ENCODE data around the gene RFX3. TPM values are rescaled to one million over a fixed set of nuclear protein-coding genes. Genes with fewer than 3 reads are reported as not detected.
"Not testable (repeated sequence)": the region's sequence is repeated elsewhere in the genome, so short reads cannot be mapped to it uniquely, and the experiment has no call there.

Gene RFX3
- total RNA-seq, 1 experiment from 2014 or later, result 5.7 TPM

DNA sequence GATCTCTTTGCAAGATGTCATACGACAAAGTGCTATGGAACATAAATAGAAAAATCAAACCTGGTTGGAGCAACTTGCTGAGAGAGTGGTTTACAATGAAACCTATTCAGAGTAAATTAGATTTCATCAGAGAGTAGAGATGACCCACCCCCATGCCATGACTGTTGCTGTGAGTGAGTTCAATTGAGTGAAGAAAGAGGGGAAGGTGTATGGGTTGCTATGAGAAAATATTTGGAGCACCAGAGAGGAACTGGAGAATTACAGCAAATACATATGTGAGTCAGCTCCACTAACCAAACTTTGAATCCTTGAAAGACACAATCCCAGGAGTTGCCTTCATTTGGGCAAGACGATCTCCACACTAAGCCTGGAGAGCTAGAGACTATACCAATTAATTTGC lies 217.2 kb downstream of the RFX3 start:
- no TSS peak for BruUV-seq (replicated peaks)

DNA sequence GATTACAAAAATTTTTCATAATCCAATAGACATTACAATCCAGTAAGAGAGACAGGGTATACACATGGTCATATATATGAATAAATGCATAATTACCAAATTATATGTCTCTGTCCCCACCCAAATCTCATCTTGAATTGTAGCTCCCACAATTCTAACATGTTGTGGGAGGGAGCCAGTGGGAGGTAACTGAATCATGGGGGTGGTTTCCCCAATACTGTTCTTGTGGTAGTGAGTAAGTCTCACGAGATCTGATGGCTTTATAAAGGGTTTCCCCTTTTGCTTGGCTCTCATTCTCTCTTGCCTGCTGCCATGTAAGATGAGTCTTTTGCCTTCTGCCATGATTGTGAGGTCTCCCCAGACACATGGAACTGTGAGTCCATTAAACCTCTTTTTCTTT lies 221.4 kb downstream of the RFX3 start:
- ATAC-seq; intact Hi-C loops (cut with micrococcal nuclease; ENCODE audit: unreplicated experiment); DNase-seq (ENCODE audit: low read depth, low spot score); in situ Hi-C loops (cut with HindIII; ENCODE audit: low pct_unique_long_range_greater_than_20kb, low sequenced_read_pairs); H3K36me3 ChIP-seq (ENCODE audit: control insufficient read depth, insufficient read depth, low read length); BruUV-seq (replicated peaks); H3K9me3 ChIP-seq (ENCODE audit: control insufficient read depth, insufficient read depth, low read depth, low read length); H3K27me3 ChIP-seq (ENCODE audit: control insufficient read depth, insufficient read depth, low read length); H3K4me3 ChIP-seq (ENCODE audit: low read depth in 2 of 2, low read length in 2 of 2); CTCF ChIA-PET; H3K4me1 ChIP-seq (ENCODE audit: control insufficient read depth, insufficient read depth, low read length); POLR2A ChIA-PET; H3K27ac ChIP-seq (ENCODE audit: low read length): not testable (repeated sequence)

More for the DNA sequence above, 217.2 kb downstream of the RFX3 start:
- CTCF ChIA-PET, result no interaction called here
- H3K36me3 ChIP-seq (ENCODE audit: control insufficient read depth, insufficient read depth, low read length), result no peaks in the 10 kb centered on the region
- H3K27me3 ChIP-seq (ENCODE audit: control insufficient read depth, insufficient read depth, low read length), result no peaks in the 10 kb centered on the region
- H3K4me3 ChIP-seq (ENCODE audit: low read depth in 2 of 2, low read length in 2 of 2), result no peak overlapping the region
- ATAC-seq (no peak), DNase-seq (ENCODE audit: low read depth, low spot score) (no peak)
- TF ChIP-seq POLR2AphosphoS5 (IDR thresholded peaks at IDR 0.05; ENCODE audit: low read depth, low read length) (no peak), TCF7L2 (IDR thresholded peaks at IDR 0.05; ENCODE audit: low read depth, low read length) (no peak), SIN3A (IDR thresholded peaks at IDR 0.05; ENCODE audit: borderline replicate concordance, insufficient read depth, low read depth, low read length) (no peak)
- TF ChIP-seq, protein P1, sequence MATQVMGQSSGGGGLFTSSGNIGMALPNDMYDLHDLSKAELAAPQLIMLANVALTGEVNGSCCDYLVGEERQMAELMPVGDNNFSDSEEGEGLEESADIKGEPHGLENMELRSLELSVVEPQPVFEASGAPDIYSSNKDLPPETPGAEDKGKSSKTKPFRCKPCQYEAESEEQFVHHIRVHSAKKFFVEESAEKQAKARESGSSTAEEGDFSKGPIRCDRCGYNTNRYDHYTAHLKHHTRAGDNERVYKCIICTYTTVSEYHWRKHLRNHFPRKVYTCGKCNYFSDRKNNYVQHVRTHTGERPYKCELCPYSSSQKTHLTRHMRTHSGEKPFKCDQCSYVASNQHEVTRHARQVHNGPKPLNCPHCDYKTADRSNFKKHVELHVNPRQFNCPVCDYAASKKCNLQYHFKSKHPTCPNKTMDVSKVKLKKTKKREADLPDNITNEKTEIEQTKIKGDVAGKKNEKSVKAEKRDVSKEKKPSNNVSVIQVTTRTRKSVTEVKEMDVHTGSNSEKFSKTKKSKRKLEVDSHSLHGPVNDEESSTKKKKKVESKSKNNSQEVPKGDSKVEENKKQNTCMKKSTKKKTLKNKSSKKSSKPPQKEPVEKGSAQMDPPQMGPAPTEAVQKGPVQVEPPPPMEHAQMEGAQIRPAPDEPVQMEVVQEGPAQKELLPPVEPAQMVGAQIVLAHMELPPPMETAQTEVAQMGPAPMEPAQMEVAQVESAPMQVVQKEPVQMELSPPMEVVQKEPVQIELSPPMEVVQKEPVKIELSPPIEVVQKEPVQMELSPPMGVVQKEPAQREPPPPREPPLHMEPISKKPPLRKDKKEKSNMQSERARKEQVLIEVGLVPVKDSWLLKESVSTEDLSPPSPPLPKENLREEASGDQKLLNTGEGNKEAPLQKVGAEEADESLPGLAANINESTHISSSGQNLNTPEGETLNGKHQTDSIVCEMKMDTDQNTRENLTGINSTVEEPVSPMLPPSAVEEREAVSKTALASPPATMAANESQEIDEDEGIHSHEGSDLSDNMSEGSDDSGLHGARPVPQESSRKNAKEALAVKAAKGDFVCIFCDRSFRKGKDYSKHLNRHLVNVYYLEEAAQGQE (IDR thresholded peaks at IDR 0.05; ENCODE audit: insufficient read depth in 1 of 2, low read depth in 2 of 2, low read length in 1 of 2), result no peak
- TF ChIP-seq, protein P2, sequence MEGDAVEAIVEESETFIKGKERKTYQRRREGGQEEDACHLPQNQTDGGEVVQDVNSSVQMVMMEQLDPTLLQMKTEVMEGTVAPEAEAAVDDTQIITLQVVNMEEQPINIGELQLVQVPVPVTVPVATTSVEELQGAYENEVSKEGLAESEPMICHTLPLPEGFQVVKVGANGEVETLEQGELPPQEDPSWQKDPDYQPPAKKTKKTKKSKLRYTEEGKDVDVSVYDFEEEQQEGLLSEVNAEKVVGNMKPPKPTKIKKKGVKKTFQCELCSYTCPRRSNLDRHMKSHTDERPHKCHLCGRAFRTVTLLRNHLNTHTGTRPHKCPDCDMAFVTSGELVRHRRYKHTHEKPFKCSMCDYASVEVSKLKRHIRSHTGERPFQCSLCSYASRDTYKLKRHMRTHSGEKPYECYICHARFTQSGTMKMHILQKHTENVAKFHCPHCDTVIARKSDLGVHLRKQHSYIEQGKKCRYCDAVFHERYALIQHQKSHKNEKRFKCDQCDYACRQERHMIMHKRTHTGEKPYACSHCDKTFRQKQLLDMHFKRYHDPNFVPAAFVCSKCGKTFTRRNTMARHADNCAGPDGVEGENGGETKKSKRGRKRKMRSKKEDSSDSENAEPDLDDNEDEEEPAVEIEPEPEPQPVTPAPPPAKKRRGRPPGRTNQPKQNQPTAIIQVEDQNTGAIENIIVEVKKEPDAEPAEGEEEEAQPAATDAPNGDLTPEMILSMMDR (IDR thresholded peaks at IDR 0.05), result no peak
- H3K27ac ChIP-seq (ENCODE audit: low read length), result no peak overlapping the region
- H3K9me3 ChIP-seq (ENCODE audit: control insufficient read depth, insufficient read depth, low read depth, low read length), result no peaks in the 10 kb centered on the region
- POLR2A ChIA-PET, result no interaction called here
- in situ Hi-C loops (cut with HindIII; ENCODE audit: low pct_unique_long_range_greater_than_20kb, low sequenced_read_pairs), result no loop called here
- no peaks in the 10 kb centered on the region for H3K4me1 ChIP-seq (ENCODE audit: control insufficient read depth, insufficient read depth, low read length)
- intact Hi-C loops (cut with micrococcal nuclease; ENCODE audit: unreplicated experiment), result no loop called here

DNA sequence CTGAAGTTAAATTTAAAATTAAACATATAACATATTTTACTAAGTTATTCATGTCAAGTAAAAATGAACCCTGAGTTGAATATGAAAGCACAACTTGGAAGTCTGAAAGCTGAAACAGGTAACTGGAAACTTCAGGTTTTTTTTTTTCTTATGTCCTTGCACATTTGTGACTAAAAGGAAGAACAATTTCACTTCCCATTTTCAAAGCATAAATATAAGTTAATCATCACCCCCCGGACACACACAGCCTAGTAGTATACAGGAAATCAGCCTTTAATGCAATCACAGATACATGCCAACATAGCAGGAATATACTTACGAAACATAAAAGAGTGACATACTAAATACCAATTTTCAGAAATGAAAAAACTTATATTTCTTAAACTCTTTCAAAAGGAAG lies 225.9 kb downstream of the RFX3 start:
- H3K9me3 ChIP-seq (ENCODE audit: control insufficient read depth, insufficient read depth, low read depth, low read length), result no peaks in the 10 kb centered on the region
- no peaks in the 10 kb centered on the region for H3K27me3 ChIP-seq (ENCODE audit: control insufficient read depth, insufficient read depth, low read length)
- DNase-seq (ENCODE audit: low read depth, low spot score) (no peak), ATAC-seq (no peak)
- intact Hi-C loops (cut with micrococcal nuclease; ENCODE audit: unreplicated experiment) (no loop called here), in situ Hi-C loops (cut with HindIII; ENCODE audit: low pct_unique_long_range_greater_than_20kb, low sequenced_read_pairs) (no loop called here)
- TF ChIP-seq, protein P1 (IDR thresholded peaks at IDR 0.05; ENCODE audit: insufficient read depth in 1 of 2, low read depth in 2 of 2, low read length in 1 of 2), result no peak
- TF ChIP-seq POLR2AphosphoS5 (IDR thresholded peaks at IDR 0.05; ENCODE audit: low read depth, low read length), result no peak
- no peak for TF ChIP-seq TCF7L2 (IDR thresholded peaks at IDR 0.05; ENCODE audit: low read depth, low read length)
- TF ChIP-seq, protein P2 (IDR thresholded peaks at IDR 0.05), result no peak
- TF ChIP-seq SIN3A (IDR thresholded peaks at IDR 0.05; ENCODE audit: borderline replicate concordance, insufficient read depth, low read depth, low read length), result no peak
- no peaks in the 10 kb centered on the region for H3K4me1 ChIP-seq (ENCODE audit: control insufficient read depth, insufficient read depth, low read length)
- ChIA-PET POLR2A (no interaction called here), CTCF (no interaction called here)
- H3K36me3 ChIP-seq (ENCODE audit: control insufficient read depth, insufficient read depth, low read length), result no peaks in the 10 kb centered on the region
- H3K27ac ChIP-seq (ENCODE audit: low read length), result no peak overlapping the region
- no TSS peak for BruUV-seq (replicated peaks)
- no peak overlapping the region for H3K4me3 ChIP-seq (ENCODE audit: low read depth in 2 of 2, low read length in 2 of 2)

Data from Panc1 (cell line).